H1 (cell line): Measurements from ENCODE around the gene MYO9B. TPM values are rescaled to one million over a fixed set of nuclear protein-coding genes. Genes with fewer than 3 reads are reported as not detected.

ENCODE experiments used
- CTCF ChIA-PET: fragments of 300-600 bp; sonication (Branson Sonifier 250); formaldehyde crosslinking; loops from one replicate; lab custom pipeline; 2021; ENCODE audit not compliant: partially characterized antibody; lab: Charles Lee
- POLR2A ChIA-PET: fragments of 300-600 bp; sonication (Branson Sonifier 250); formaldehyde crosslinking; loops from one replicate; lab custom pipeline; 2021; ENCODE audit warnings: inconsistent platforms; ENCODE audit not compliant: partially characterized antibody; lab: Charles Lee
- DNase-seq, 2 experiments: peaks; one replicate each; pipeline versions ENCODE4 v3.0.0 to v3.0.0-alpha.2; 2010 to 2022; ENCODE audit warnings: low spot score in 2 of 2, low read depth in 1 of 2, mixed read lengths in 1 of 2
- FAIRE-seq: peaks from 2 replicates; lab custom pipeline; 2011; peaks lifted over from hg19 to GRCh38; lab: Jason Lieb, UNC
- H2AFZ ChIP-seq: 2 replicates; pipeline ENCODE4 v1.8.1; 2012; ENCODE audit warnings: low read length, inconsistent platforms
- H2AK5ac ChIP-seq: 2 replicates; pipeline ENCODE4 v1.6.1; 2013; ENCODE audit warnings: low read depth, low read length
- H2BK120ac ChIP-seq: replicated peaks from 2 replicates; pipeline ENCODE3; 2013; ENCODE audit warnings: low read depth, low read length, inconsistent platforms
- H2BK12ac ChIP-seq: 2 replicates; pipeline ENCODE4 v1.6.1; 2013; ENCODE audit warnings: low read depth, low read length
- H2BK15ac ChIP-seq: 2 replicates; pipeline ENCODE4 v1.6.1; 2013; ENCODE audit warnings: low read length
- H2BK20ac ChIP-seq: 2 replicates; pipeline ENCODE4 v1.6.1; 2013; ENCODE audit warnings: low read length
- H2BK5ac ChIP-seq: 2 replicates; pipeline ENCODE4 v1.6.1; 2013; ENCODE audit warnings: low read depth, low read length
- H3K14ac ChIP-seq: 2 replicates; pipeline ENCODE4 v1.6.1; 2013; ENCODE audit warnings: inconsistent platforms; ENCODE audit not compliant: insufficient read length
- H3K18ac ChIP-seq: 2 replicates; pipeline ENCODE4 v1.6.1; 2013; ENCODE audit warnings: low read length; ENCODE audit errors: extremely low read depth
- H3K23ac ChIP-seq: 2 replicates; pipeline ENCODE4 v1.6.1; 2013; ENCODE audit warnings: inconsistent platforms; ENCODE audit not compliant: insufficient read length
- H3K23me2 ChIP-seq: 2 replicates; pipeline ENCODE4 v1.6.1; 2013; ENCODE audit warnings: low read depth, low read length
- H3K27ac ChIP-seq: 2 replicates; pipeline ENCODE4 v1.6.1; 2011; ENCODE audit warnings: low read depth, low read length, inconsistent platforms
- H3K27me3 ChIP-seq, 4 experiments: replicated peaks in 1 of 4; 1 replicate in 1 of 4; 2 replicates in 3 of 4; pipeline versions ENCODE4 v1.6.1 to v1.8.1; 2011 to 2013; ENCODE audit warnings: low read length in 3 of 4, mild to moderate bottlenecking in 3 of 4, inconsistent platforms in 2 of 4, mixed read lengths in 2 of 4, moderate library complexity in 1 of 4; ENCODE audit not compliant: control insufficient read depth in 3 of 4, insufficient read depth in 3 of 4; ENCODE audit errors: extremely low read depth in 1 of 4
- H3K36me3 ChIP-seq, 4 experiments: 2 replicates each; pipeline versions ENCODE4 v1.6.1 to v1.8.1; 2011 to 2013; ENCODE audit warnings: mild to moderate bottlenecking in 4 of 4, low read length in 3 of 4, moderate library complexity in 2 of 4, control low read depth in 1 of 4, inconsistent platforms in 1 of 4; ENCODE audit not compliant: insufficient read depth in 4 of 4, control insufficient read depth in 2 of 4
- H3K4ac ChIP-seq: replicated peaks from 2 replicates; pipeline ENCODE3; 2013; ENCODE audit warnings: low read length, low read depth, mixed read lengths, inconsistent platforms; ENCODE audit not compliant: insufficient read length
- H3K4me1 ChIP-seq, 4 experiments: replicated peaks in 1 of 4; 1 replicate in 1 of 4; 2 replicates in 3 of 4; pipeline versions ENCODE4 v1.6.1 to v1.8.1; 2011 to 2013; ENCODE audit warnings: low read length in 3 of 4, inconsistent platforms in 2 of 4, mixed read lengths in 1 of 4; ENCODE audit not compliant: insufficient read depth in 4 of 4, control insufficient read depth in 3 of 4
- H3K4me2 ChIP-seq, 2 experiments: 2 replicates each; pipeline versions ENCODE4 v1.6.1 to v1.8.1; 2011 to 2013; ENCODE audit warnings: low read depth in 2 of 2, low read length in 2 of 2, control low read depth in 1 of 2, inconsistent platforms in 1 of 2, mild to moderate bottlenecking in 1 of 2; ENCODE audit not compliant: insufficient read depth in 1 of 2
- H3K4me3 ChIP-seq, 4 experiments: fragments of 200-600, 300-600 bp in 1 of 4; sonication (generic), shearing (Covaris generic), sonication (Bioruptor Twin) in 1 of 4; 2 replicates each; pipeline versions ENCODE4 v1.5.1 to v1.8.1; 2011 to 2016; ENCODE audit warnings: low read length in 4 of 4, low read depth in 3 of 4, control low read depth in 2 of 4, inconsistent platforms in 2 of 4, mild to moderate bottlenecking in 2 of 4, mixed read lengths in 1 of 4, moderate library complexity in 1 of 4; ENCODE audit not compliant: insufficient read depth in 2 of 4; ENCODE audit errors: extremely low read depth in 1 of 4
- H3K56ac ChIP-seq: replicated peaks from 2 replicates; pipeline ENCODE3; 2013; ENCODE audit warnings: low read depth, mild to moderate bottlenecking, mixed read lengths, low read length, inconsistent platforms; ENCODE audit not compliant: insufficient read length
- H3K79me1 ChIP-seq: 2 replicates; pipeline ENCODE4 v1.6.1; 2013; ENCODE audit warnings: low read depth, low read length, control low read depth
- H3K79me2 ChIP-seq, 2 experiments: 2 replicates each; pipeline versions ENCODE4 v1.6.1 to v1.8.1; 2012 to 2013; ENCODE audit warnings: low read length in 2 of 2, mild to moderate bottlenecking in 2 of 2, inconsistent platforms in 1 of 2; ENCODE audit not compliant: insufficient read depth in 2 of 2, control insufficient read depth in 1 of 2
- H3K9ac ChIP-seq, 4 experiments: replicated peaks in 1 of 4; 1 replicate in 1 of 4; 2 replicates in 3 of 4; pipeline versions ENCODE4 v1.6.1 to v1.8.1; 2011 to 2013; ENCODE audit warnings: low read depth in 3 of 4, low read length in 3 of 4, control low read depth in 2 of 4, mild to moderate bottlenecking in 2 of 4, moderate library complexity in 2 of 4, inconsistent platforms in 1 of 4; ENCODE audit errors: extremely low read depth in 1 of 4
- H3K9me3 ChIP-seq, 2 experiments: 2 replicates each; pipeline versions ENCODE4 v1.6.1 to v1.8.1; 2012 to 2013; ENCODE audit warnings: mild to moderate bottlenecking in 2 of 2, moderate library complexity in 2 of 2, control low read depth in 1 of 2, inconsistent platforms in 1 of 2, low read depth in 1 of 2, low read length in 1 of 2, mixed read lengths in 1 of 2; ENCODE audit not compliant: insufficient read depth in 2 of 2
- H4K20me1 ChIP-seq, 2 experiments: replicated peaks in 1 of 2; 2 replicates each; pipeline versions ENCODE3 to v1.8.1; 2011 to 2013; ENCODE audit warnings: inconsistent platforms in 2 of 2, low read length in 2 of 2, mild to moderate bottlenecking in 1 of 2; ENCODE audit not compliant: insufficient read depth in 2 of 2, control insufficient read depth in 1 of 2
- H4K5ac ChIP-seq: 2 replicates; pipeline ENCODE4 v1.6.1; 2013; ENCODE audit warnings: low read length, low read depth, mixed read lengths, inconsistent platforms; ENCODE audit not compliant: insufficient read length
- H4K8ac ChIP-seq: 2 replicates; pipeline ENCODE4 v1.8.0; 2013; ENCODE audit warnings: mild to moderate bottlenecking, moderate library complexity, low read length, inconsistent platforms; ENCODE audit not compliant: insufficient read depth; ENCODE audit errors: extremely low read depth
- H4K91ac ChIP-seq: replicated peaks from 2 replicates; pipeline ENCODE3; 2013; ENCODE audit warnings: low read length, mixed read lengths, inconsistent platforms; ENCODE audit not compliant: insufficient read length
- CTBP2 ChIP-seq: IDR thresholded peaks from 2 replicates; pipeline ENCODE4 v1.7.0; 2011; ENCODE audit warnings: borderline replicate concordance, mild to moderate bottlenecking, moderate library complexity, mixed read lengths, low read length; ENCODE audit not compliant: insufficient read depth, insufficient read length
- EP300 ChIP-seq, 2 experiments: IDR thresholded peaks; 1 replicate in 1 of 2; 2 replicates in 1 of 2; pipeline ENCODE4 v1.6.1; 2011 to 2012; ENCODE audit warnings: low read depth in 2 of 2, low read length in 2 of 2, mild to moderate bottlenecking in 2 of 2, borderline replicate concordance in 1 of 2, inconsistent platforms in 1 of 2, moderate library complexity in 1 of 2
- EZH2 ChIP-seq: fragments of 200-600 bp; sonication (generic); IDR thresholded peaks from 2 replicates; pipeline ENCODE4 v1.7.1; 2012; ENCODE audit warnings: low read depth, mild to moderate bottlenecking, moderate library complexity, low read length, inconsistent platforms; ENCODE audit not compliant: severe bottlenecking
- MAFK ChIP-seq: IDR thresholded peaks from 2 replicates; pipeline ENCODE4 v1.6.1; 2012; ENCODE audit warnings: low read depth, mild to moderate bottlenecking, improper control_type of control experiment, low read length
- POU5F1 ChIP-seq: IDR thresholded peaks from 2 replicates; pipeline ENCODE4 v1.6.1; 2011; ENCODE audit warnings: low read depth, mild to moderate bottlenecking, low read length, moderate library complexity
- RAD21 ChIP-seq, 2 experiments: IDR thresholded peaks in 1 of 2; conservative IDR thresholded peaks in 1 of 2; 2 replicates each; pipeline ENCODE4 v1.6.1; 2011; ENCODE audit warnings: low read depth in 2 of 2, low read length in 2 of 2, improper control_type of control experiment in 1 of 2, inconsistent platforms in 1 of 2, mild to moderate bottlenecking in 1 of 2, moderate library complexity in 1 of 2
- RBBP5 ChIP-seq: IDR thresholded peaks from 2 replicates; pipeline ENCODE4 v1.7.1; 2012; ENCODE audit warnings: low read depth, mild to moderate bottlenecking, inconsistent platforms, low read length, moderate library complexity, borderline replicate concordance
- SAP30 ChIP-seq: fragments of 300-600 bp; sonication (generic); IDR thresholded peaks from 2 replicates; pipeline ENCODE4 v1.7.1; 2012; ENCODE audit warnings: low read length, moderate library complexity, mild to moderate bottlenecking, inconsistent platforms; ENCODE audit not compliant: insufficient read depth, insufficient replicate concordance
- SRF ChIP-seq: IDR thresholded peaks from 2 replicates; pipeline ENCODE4 v1.6.1; 2011; ENCODE audit warnings: mild to moderate bottlenecking, low read depth, low read length, moderate library complexity
- TAF1 ChIP-seq: IDR thresholded peaks from 2 replicates; pipeline ENCODE4 v1.6.1; 2011; ENCODE audit warnings: mild to moderate bottlenecking, low read depth, low read length
- WGBS, 2 experiments: shearing (Covaris generic) in 1 of 2; methylation state at CpG; one replicate each; pipeline versions ENCODE4 v1.1.6 to v1.1.7; 2013 to 2015; ENCODE audit warnings: low lambda C conversion rate in 2 of 2, mixed read lengths in 2 of 2, inconsistent platforms in 1 of 2, low coverage in 1 of 2, missing lambda C conversion rate in 1 of 2; ENCODE audit not compliant: insufficient replicate concordance in 2 of 2, insufficient coverage in 1 of 2, insufficient read length in 1 of 2; ENCODE audit errors: extremely low coverage in 1 of 2, missing lambda C conversion rate in 1 of 2; 5-methylcytosine and 5-hydroxymethylcytosine counted together
- polyA plus RNA-seq, 7 experiments: library from polyadenylated mRNA; depleted of rRNA in 3 of 7; stranded (reverse) in 5 of 7; unstranded in 2 of 7; fragments of >200 nt in 5 of 7; fragments of 200-250 nt in 2 of 7; gene quantifications; 1 replicate in 5 of 7; 2 replicates in 1 of 7; 4 replicates in 1 of 7; pipeline versions ENCODE4 v1.2.1 to v1.2.3, GENCODE V29; 2011 to 2013; ENCODE audit warnings: missing spikeins in 2 of 7, mixed read lengths in 2 of 7
- total RNA-seq: library from RNA; stranded (reverse); fragmentation: NEBNext Ultra II Directional; extraction: Animal tissue kit (Norgen Biotek cat#: 25700); gene quantifications from 2 replicates; pipeline ENCODE4 v1.2.1, GENCODE V29; 2021
- TF ChIP-seq, protein P1 (sequence below): IDR thresholded peaks from 2 replicates; pipeline ENCODE4 v1.6.1; 2011; ENCODE audit warnings: low read length, improper control_type of control experiment

Gene MYO9B
- total and polyA plus RNA-seq, 2 of the 8 experiments (the other 6 are each of a cell fraction or from before 2014, with no cell fraction given) = 27.6 to 77.1 TPM

DNA sequence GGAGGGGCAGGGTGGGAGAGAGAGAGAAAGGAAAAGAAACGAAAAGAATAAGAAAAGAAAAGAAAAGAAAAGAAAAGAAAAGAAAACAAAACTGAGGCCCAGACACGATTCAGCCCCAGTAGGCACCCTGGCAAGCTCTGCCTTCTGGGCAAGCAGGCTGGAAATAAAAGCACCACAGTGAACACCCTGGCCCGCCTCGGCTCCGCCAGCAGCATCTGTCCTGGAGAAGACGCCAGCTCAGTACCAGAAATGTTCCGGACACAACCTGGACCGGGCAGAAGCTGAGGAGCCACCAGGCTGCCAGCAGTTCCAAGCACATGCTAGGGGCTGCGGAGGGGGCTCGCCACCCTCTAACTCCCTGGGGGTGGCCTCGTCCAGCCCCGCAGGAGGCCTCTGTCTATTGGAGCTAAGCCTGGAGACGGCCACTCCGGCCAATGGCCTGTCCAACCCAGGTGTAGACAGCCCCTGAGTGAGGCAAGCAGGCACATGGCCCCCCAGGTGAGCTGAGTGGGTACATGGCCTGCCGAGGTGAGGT lies 37.5 kb upstream of the MYO9B start:
- H3K56ac ChIP-seq = no peak overlapping the region
- no peaks in the 10 kb centered on the region for H3K23me2 ChIP-seq
- H4K8ac ChIP-seq = no peak overlapping the region; the same call in 1 of the 2 replicates
- peaks cover 0 to 1% of the 10 kb centered on the region in 2 experiments for H4K20me1 ChIP-seq
- H3K27ac ChIP-seq = no peak overlapping the region
- no peak overlapping the region for H3K18ac ChIP-seq
- 80 to 100% methylated on average over 1 to 15 of the region's 15 CpGs for WGBS, 2 experiments
- H3K79me1 ChIP-seq = no peaks in the 10 kb centered on the region
- no peak for DNase-seq
- POLR2A ChIA-PET = interaction anchor here (0.7 kb wide), 1 partner anchor 11 kb away, joined by 3 read pairs; no protein-coding TSS in a partner anchor
- no peaks in the 10 kb centered on the region for H3K4me1 ChIP-seq
- no peak overlapping the region for H2BK5ac ChIP-seq
- no peaks in the 10 kb centered on the region for H3K79me2 ChIP-seq
- H2AFZ ChIP-seq = no peak overlapping the region
- H2AK5ac ChIP-seq = no peak overlapping the region
- no peak overlapping the region for H2BK120ac ChIP-seq
- H3K27me3 ChIP-seq = no peaks in the 10 kb centered on the region
- no peak for FAIRE-seq
- H3K14ac ChIP-seq = no peak overlapping the region
- CTCF ChIA-PET = interaction anchor here (1.3 to 3.4 kb wide), 2 partner anchors 14 to 77 kb away, joined by 3 to 13 read pairs; no protein-coding TSS in a partner anchor
- no peak overlapping the region for H4K91ac ChIP-seq
- H2BK12ac ChIP-seq = no peak overlapping the region
- H2BK15ac ChIP-seq = no peak overlapping the region
- H3K4ac ChIP-seq = no peak overlapping the region
- no peak overlapping the region for H3K4me2 ChIP-seq
- no peak overlapping the region for H3K4me3 ChIP-seq
- no peaks in the 10 kb centered on the region for H3K36me3 ChIP-seq
- no peak overlapping the region for H4K5ac ChIP-seq
- H3K23ac ChIP-seq = no peak overlapping the region
- no peaks in the 10 kb centered on the region for H3K9me3 ChIP-seq
- H2BK20ac ChIP-seq = no peak overlapping the region
- H3K9ac ChIP-seq = no peak overlapping the region
- TF ChIP-seq, protein P1, sequence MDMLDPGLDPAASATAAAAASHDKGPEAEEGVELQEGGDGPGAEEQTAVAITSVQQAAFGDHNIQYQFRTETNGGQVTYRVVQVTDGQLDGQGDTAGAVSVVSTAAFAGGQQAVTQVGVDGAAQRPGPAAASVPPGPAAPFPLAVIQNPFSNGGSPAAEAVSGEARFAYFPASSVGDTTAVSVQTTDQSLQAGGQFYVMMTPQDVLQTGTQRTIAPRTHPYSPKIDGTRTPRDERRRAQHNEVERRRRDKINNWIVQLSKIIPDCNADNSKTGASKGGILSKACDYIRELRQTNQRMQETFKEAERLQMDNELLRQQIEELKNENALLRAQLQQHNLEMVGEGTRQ = no peak
- TF ChIP-seq MAFK = no peak
- TF ChIP-seq TAF1 = no peak
- no peak for TF ChIP-seq EZH2
- no peak for TF ChIP-seq RAD21 (IDR thresholded peaks at IDR 0.05 in 1 of 2, conservative IDR thresholded peaks at IDR 0.05 in 1 of 2; ENCODE audit: low read depth in 2 of 2, low read length in 2 of 2)
- no peak for TF ChIP-seq SRF
- TF ChIP-seq RBBP5 = no peak
- TF ChIP-seq POU5F1 = no peak
- no peak for TF ChIP-seq EP300 (IDR thresholded peaks at IDR 0.05; ENCODE audit: borderline replicate concordance in 1 of 2, low read depth in 2 of 2, low read length in 2 of 2)
- no peak for TF ChIP-seq CTBP2
- TF ChIP-seq SAP30 = no peak
